Measurements from ENCODE around the gene CD300LD.
"Not testable (repeated sequence)": the region's sequence is repeated elsewhere in the genome, so short reads cannot be mapped to it uniquely, and the experiment has no call there.

The CD300LD gene

GRCh38 chr17:74592087-74592990 is at the start of gene CD300LD:
Gene CD300LD, minus strand, starts transcription at chr17:74592283. Its CDS starts 81 bp downstream, at chr17:74592202.
- no peak for DNase-seq

- DNase-seq = no peak
Measured at GRCh38 chr17:74641224-74641957, 49.3 kb upstream of the CD300LD start.

GRCh38 chr17:74639704-74640151 is 47.6 kb upstream of the CD300LD start:
- no peak for DNase-seq

- DNase-seq = no peak
Measured at GRCh38 chr17:74637926-74638325, 45.8 kb upstream of the CD300LD start.

GRCh38 chr17:74637265-74637664 is 45.2 kb upstream of the CD300LD start:
- DNase-seq = no peak

- not testable (repeated sequence) for DNase-seq
Measured at GRCh38 chr17:74636541-74637085, 44.5 kb upstream of the CD300LD start.

- no peak for DNase-seq
Measured at GRCh38 chr17:74635418-74635817, 43.3 kb upstream of the CD300LD start.

- DNase-seq = no peak
Measured at GRCh38 chr17:74633326-74633725, 41.2 kb upstream of the CD300LD start.

- no peak for DNase-seq
Measured at GRCh38 chr17:74632617-74633016, 40.5 kb upstream of the CD300LD start.

- DNase-seq = no peak
Measured at GRCh38 chr17:74631468-74632450, 39.7 kb upstream of the CD300LD start.

GRCh38 chr17:74630251-74630650 is 38.2 kb upstream of the CD300LD start:
- not testable (repeated sequence) for DNase-seq

- DNase-seq = no peak
Measured at GRCh38 chr17:74625661-74626060, 33.6 kb upstream of the CD300LD start.

GRCh38 chr17:74624131-74624530 is 32.0 kb upstream of the CD300LD start:
- no peak for DNase-seq

- DNase-seq = no peak
Measured at GRCh38 chr17:74623693-74624093, 31.6 kb upstream of the CD300LD start, which contains the start of gene CD300E. Gene CD300E, minus strand, starts transcription at chr17:74623738. Its CDS starts 117 bp downstream, at chr17:74623621.

GRCh38 chr17:74619077-74619673 is 27.1 kb upstream of the CD300LD start:
- DNase-seq = no peak

- DNase-seq = no peak
Measured at GRCh38 chr17:74618451-74618850, 26.4 kb upstream of the CD300LD start.

GRCh38 chr17:74616696-74617095 is 24.6 kb upstream of the CD300LD start:
- DNase-seq = no peak

- no peak for DNase-seq
Measured at GRCh38 chr17:74612046-74612445, 20.0 kb upstream of the CD300LD start.

GRCh38 chr17:74610108-74610507 is 18.0 kb upstream of the CD300LD start:
- DNase-seq = no peak

- DNase-seq = no peak
Measured at GRCh38 chr17:74608511-74608910, 16.4 kb upstream of the CD300LD start.

- DNase-seq = no peak
Measured at GRCh38 chr17:74607221-74607620, 15.1 kb upstream of the CD300LD start.

GRCh38 chr17:74606050-74606449 is 14.0 kb upstream of the CD300LD start:
- no peak for DNase-seq

All from NCI-H526 (cell line).